HEK293 (cell line): Measurements from ENCODE around the gene FARSA.

Experiments
- BCL11B ChIP-seq: fragments of 450-650 bp; formaldehyde crosslinking; IDR thresholded peaks from 2 replicates; pipeline ENCODE4 v1.5.1; 2016; ENCODE audit warnings: low read depth, missing biosample characterization, missing genetic modification characterization
- GLI4 ChIP-seq: fragments of 450-650 bp; formaldehyde crosslinking; IDR thresholded peaks from 2 replicates; pipeline ENCODE4 v1.5.1; 2016; ENCODE audit warnings: missing biosample characterization, missing genetic modification characterization
- INSM2 ChIP-seq: fragments of 450-650 bp; formaldehyde crosslinking; IDR thresholded peaks from 2 replicates; pipeline ENCODE4 v1.5.1; 2016; ENCODE audit warnings: missing biosample characterization, missing genetic modification characterization
- KLF8 ChIP-seq: fragments of 450-650 bp; formaldehyde crosslinking; IDR thresholded peaks from 2 replicates; pipeline ENCODE4 v1.5.1; 2016; ENCODE audit warnings: missing biosample characterization, missing genetic modification characterization
- OSR2 ChIP-seq: fragments of 450-650 bp; formaldehyde crosslinking; IDR thresholded peaks from 2 replicates; pipeline ENCODE4 v1.5.1; 2016; ENCODE audit warnings: missing biosample characterization, missing genetic modification characterization
- PRDM4 ChIP-seq: fragments of 450-650 bp; formaldehyde crosslinking; IDR thresholded peaks from 2 replicates; pipeline ENCODE4 v1.5.1; 2017; ENCODE audit warnings: missing biosample characterization, missing genetic modification characterization
- REPIN1 ChIP-seq: fragments of 450-650 bp; formaldehyde crosslinking; IDR thresholded peaks from 2 replicates; pipeline ENCODE4 v1.5.1; 2017; ENCODE audit warnings: missing biosample characterization, missing genetic modification characterization, low read depth
- REST ChIP-seq: fragments of 450-650 bp; formaldehyde crosslinking; IDR thresholded peaks from 2 replicates; pipeline ENCODE4 v1.5.1; 2016; ENCODE audit warnings: missing biosample characterization, missing genetic modification characterization
- SCRT2 ChIP-seq: fragments of 450-650 bp; formaldehyde crosslinking; IDR thresholded peaks from 2 replicates; pipeline ENCODE4 v1.5.1; 2016; ENCODE audit warnings: missing biosample characterization, missing genetic modification characterization
- SP3 ChIP-seq: fragments of 450-650 bp; formaldehyde crosslinking; IDR thresholded peaks from 2 replicates; pipeline ENCODE4 v1.5.1; 2016; ENCODE audit warnings: missing biosample characterization, missing genetic modification characterization
- ZBTB1 ChIP-seq: fragments of 450-650 bp; formaldehyde crosslinking; IDR thresholded peaks from 2 replicates; pipeline ENCODE4 v1.5.1; 2016; ENCODE audit warnings: missing biosample characterization, missing genetic modification characterization
- ZBTB7A ChIP-seq: fragments of 450-650 bp; formaldehyde crosslinking; IDR thresholded peaks from 2 replicates; pipeline ENCODE4 v1.5.1; 2016; ENCODE audit warnings: low read depth, missing biosample characterization, missing genetic modification characterization
- ZEB2 ChIP-seq: fragments of 450-650 bp; formaldehyde crosslinking; IDR thresholded peaks from 2 replicates; pipeline ENCODE4 v1.5.1; 2016; ENCODE audit warnings: missing biosample characterization, missing genetic modification characterization
- ZFP37 ChIP-seq: fragments of 450-650 bp; formaldehyde crosslinking; IDR thresholded peaks from 2 replicates; pipeline ENCODE4 v1.5.1; 2016; ENCODE audit warnings: missing biosample characterization, missing genetic modification characterization
- ZIC2 ChIP-seq: fragments of 450-650 bp; formaldehyde crosslinking; IDR thresholded peaks from 2 replicates; pipeline ENCODE4 v1.5.1; 2016; ENCODE audit warnings: missing biosample characterization, missing genetic modification characterization
- ZNF248 ChIP-seq: fragments of 450-650 bp; formaldehyde crosslinking; IDR thresholded peaks from 2 replicates; pipeline ENCODE4 v1.5.1; 2017; ENCODE audit warnings: missing biosample characterization, missing genetic modification characterization
- ZNF26 ChIP-seq: fragments of 450-650 bp; formaldehyde crosslinking; IDR thresholded peaks from 2 replicates; pipeline ENCODE4 v1.5.1; 2016; ENCODE audit warnings: missing biosample characterization, missing genetic modification characterization
- ZNF394 ChIP-seq: fragments of 450-650 bp; formaldehyde crosslinking; IDR thresholded peaks from 2 replicates; pipeline ENCODE4 v1.5.1; 2016; ENCODE audit warnings: missing biosample characterization, missing genetic modification characterization, mild to moderate bottlenecking, moderate library complexity, borderline replicate concordance
- ZNF404 ChIP-seq: fragments of 450-650 bp; formaldehyde crosslinking; IDR thresholded peaks from 2 replicates; pipeline ENCODE4 v1.5.1; 2017; ENCODE audit warnings: missing biosample characterization, missing genetic modification characterization
- ZNF501 ChIP-seq: fragments of 450-650 bp; formaldehyde crosslinking; IDR thresholded peaks from 2 replicates; pipeline ENCODE4 v1.5.1; 2016; ENCODE audit warnings: missing biosample characterization, missing genetic modification characterization
- ZNF513 ChIP-seq: fragments of 450-650 bp; IDR thresholded peaks from 2 replicates; pipeline ENCODE4 v1.5.1; 2018; ENCODE audit warnings: missing biosample characterization, missing genetic modification characterization
- ZNF529 ChIP-seq: fragments of 450-650 bp; formaldehyde crosslinking; IDR thresholded peaks from 2 replicates; pipeline ENCODE4 v1.5.1; 2017; ENCODE audit warnings: missing genetic modification characterization, missing biosample characterization; ENCODE audit not compliant: insufficient replicate concordance
- ZNF654 ChIP-seq: fragments of 450-650 bp; formaldehyde crosslinking; IDR thresholded peaks from 2 replicates; pipeline ENCODE4 v1.5.1; 2016; ENCODE audit warnings: low read depth, missing biosample characterization, missing genetic modification characterization
- ZNF76 ChIP-seq: fragments of 450-650 bp; formaldehyde crosslinking; IDR thresholded peaks from 2 replicates; pipeline ENCODE4; 2016; ENCODE audit warnings: low read depth, missing biosample characterization, missing genetic modification characterization, borderline replicate concordance
- ZNF792 ChIP-seq: fragments of 450-650 bp; formaldehyde crosslinking; IDR thresholded peaks from 2 replicates; pipeline ENCODE4 v1.5.1; 2016; ENCODE audit warnings: missing biosample characterization, missing genetic modification characterization
- ZSCAN30 ChIP-seq: fragments of 450-650 bp; IDR thresholded peaks from 2 replicates; pipeline ENCODE4 v1.5.1; 2018; ENCODE audit warnings: missing biosample characterization, mild to moderate bottlenecking, missing genetic modification characterization, moderate library complexity
- ZXDB ChIP-seq: fragments of 450-650 bp; formaldehyde crosslinking; IDR thresholded peaks from 2 replicates; pipeline ENCODE4 v1.5.1; 2016; ENCODE audit warnings: missing biosample characterization, missing genetic modification characterization

FARSA gene

GRCh38 chr19:12965017-12965811 lies 31.7 kb upstream of the FARSA start (continued):
- TF ChIP-seq REST (tag by site-specific recombination) (no peak), ZIC2 (tag by site-specific recombination) (peak; percentile 33), ZNF394 (tag by site-specific recombination) (peak; percentile 67), ZBTB7A (tag by site-specific recombination) (peak; percentile 63; the same call in 1 of the 2 replicates), REPIN1 (tag by site-specific recombination) (0 out of 2 replicates have a peak, but pooled peaks have one; percentile 27), ZBTB1 (tag by site-specific recombination) (0 out of 2 replicates have a peak, but pooled peaks have one; percentile 23), ZNF404 (no peak), ZSCAN30 (tag by site-specific recombination) (peak; percentile 81), ZNF76 (tag by site-specific recombination) (peak; percentile 77), ZNF26 (tag by site-specific recombination) (no peak), GLI4 (no peak), ZXDB (peak; percentile 65), KLF8 (peak; percentile 70; the same call in 1 of the 2 replicates), SCRT2 (tag by site-specific recombination) (no peak), ZNF501 (tag by site-specific recombination) (peak; percentile 59; the same call in 1 of the 2 replicates), ZNF792 (tag by site-specific recombination) (no peak), ZNF654 (peak; percentile 47), ZNF248 (no peak), ZNF513 (tag by site-specific recombination) (no peak), INSM2 (tag by site-specific recombination) (peak; percentile 59), OSR2 (tag by site-specific recombination) (peak; percentile 59; the same call in 1 of the 2 replicates), ZEB2 (tag by site-specific recombination) (peak; percentile 89), SP3 (tag by site-specific recombination) (peak; percentile 78), BCL11B (no peak; the same call in 1 of the 2 replicates), ZFP37 (tag by site-specific recombination) (peak; percentile 55; the same call in 1 of the 2 replicates), ZNF529 (tag by site-specific recombination) (no peak), PRDM4 (tag by site-specific recombination) (no peak; the same call in none of the 2 replicates)
